Gastroesophageal sphincter (tissue), 2 donors: ENCODE measurements around the gene LDLRAD3.

ENCODE experiments used
- EP300 ChIP-seq: sonication (generic); formaldehyde crosslinking; IDR thresholded peaks from one replicate; pipeline ENCODE4 v1.6.1; 2017; ENCODE audit warnings: antibody characterized with exemption, mild to moderate bottlenecking
- POLR2A ChIP-seq, 2 donors: fragments of 450-650 bp; IDR thresholded peaks; one replicate each; pipeline ENCODE4 v1.6.1; 2017; ENCODE audit warnings: antibody characterized with exemption in 2 of 2, mild to moderate bottlenecking in 2 of 2, moderate library complexity in 1 of 2

- TF ChIP-seq POLR2A (IDR thresholded peaks at IDR 0.05) (no peak), EP300 (no peak)
Measured at GRCh38 chr11:36041988-36042611, 98.2 kb downstream of the LDLRAD3 start.
